PC-9 (cell line): ENCODE data around the gene PYM1.

Source experiments
- EZH2 ChIP-seq: fragments of 200-600 bp; sonication (generic); IDR thresholded peaks from 2 replicates; pipeline ENCODE4 v1.8.0; 2017; ENCODE audit warnings: antibody characterized with exemption, low read depth
- TF ChIP-seq, protein P1 (sequence below): fragments of 200-600 bp; sonication (generic); conservative IDR thresholded peaks from 2 replicates; pipeline ENCODE4 v1.6.1; 2017; ENCODE audit warnings: mixed run types, antibody characterized with exemption, mild to moderate bottlenecking, moderate library complexity

- TF ChIP-seq, protein P1, sequence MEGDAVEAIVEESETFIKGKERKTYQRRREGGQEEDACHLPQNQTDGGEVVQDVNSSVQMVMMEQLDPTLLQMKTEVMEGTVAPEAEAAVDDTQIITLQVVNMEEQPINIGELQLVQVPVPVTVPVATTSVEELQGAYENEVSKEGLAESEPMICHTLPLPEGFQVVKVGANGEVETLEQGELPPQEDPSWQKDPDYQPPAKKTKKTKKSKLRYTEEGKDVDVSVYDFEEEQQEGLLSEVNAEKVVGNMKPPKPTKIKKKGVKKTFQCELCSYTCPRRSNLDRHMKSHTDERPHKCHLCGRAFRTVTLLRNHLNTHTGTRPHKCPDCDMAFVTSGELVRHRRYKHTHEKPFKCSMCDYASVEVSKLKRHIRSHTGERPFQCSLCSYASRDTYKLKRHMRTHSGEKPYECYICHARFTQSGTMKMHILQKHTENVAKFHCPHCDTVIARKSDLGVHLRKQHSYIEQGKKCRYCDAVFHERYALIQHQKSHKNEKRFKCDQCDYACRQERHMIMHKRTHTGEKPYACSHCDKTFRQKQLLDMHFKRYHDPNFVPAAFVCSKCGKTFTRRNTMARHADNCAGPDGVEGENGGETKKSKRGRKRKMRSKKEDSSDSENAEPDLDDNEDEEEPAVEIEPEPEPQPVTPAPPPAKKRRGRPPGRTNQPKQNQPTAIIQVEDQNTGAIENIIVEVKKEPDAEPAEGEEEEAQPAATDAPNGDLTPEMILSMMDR: no peak
- TF ChIP-seq EZH2: no peak
These were observed 75.0 kb downstream of the PYM1 start for GRCh38 chr12:55852740-55853139.
